GM21825 (cell line): Measurements from ENCODE around the gene AJUBA.
"Not testable (repeated sequence)": the region's sequence is repeated elsewhere in the genome, so short reads cannot be mapped to it uniquely, and the experiment has no call there.

ENCODE experiments used
- ATAC-seq: cut with Tn5 transposase; IDR thresholded peaks from one replicate; pipeline ENCODE4 v1.9.1; 2021; ENCODE audit warnings: mild to moderate bottlenecking, moderate library complexity; ENCODE audit not compliant: unreplicated experiment

Gene AJUBA

DNA sequence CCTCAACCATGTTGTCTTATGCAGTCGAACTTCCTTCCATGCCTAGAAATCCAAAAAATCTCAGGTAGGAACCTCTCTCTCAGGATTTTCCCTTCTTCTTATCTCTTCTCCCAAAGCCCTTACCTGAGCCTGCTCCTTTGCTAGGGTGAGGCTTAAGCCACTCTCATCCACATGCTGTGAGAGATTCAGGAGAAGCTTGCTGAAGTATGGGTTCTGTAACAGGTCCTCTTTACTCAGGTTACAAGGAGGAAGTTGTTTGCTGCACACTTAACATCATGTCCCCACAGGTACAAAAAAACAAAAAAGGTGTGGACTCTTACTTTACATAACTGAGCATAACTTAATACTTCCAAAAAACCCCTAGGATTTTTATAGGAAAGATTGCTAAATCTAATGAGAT lies 29.9 kb downstream of the AJUBA start:
- ATAC-seq, result no peak

DNA sequence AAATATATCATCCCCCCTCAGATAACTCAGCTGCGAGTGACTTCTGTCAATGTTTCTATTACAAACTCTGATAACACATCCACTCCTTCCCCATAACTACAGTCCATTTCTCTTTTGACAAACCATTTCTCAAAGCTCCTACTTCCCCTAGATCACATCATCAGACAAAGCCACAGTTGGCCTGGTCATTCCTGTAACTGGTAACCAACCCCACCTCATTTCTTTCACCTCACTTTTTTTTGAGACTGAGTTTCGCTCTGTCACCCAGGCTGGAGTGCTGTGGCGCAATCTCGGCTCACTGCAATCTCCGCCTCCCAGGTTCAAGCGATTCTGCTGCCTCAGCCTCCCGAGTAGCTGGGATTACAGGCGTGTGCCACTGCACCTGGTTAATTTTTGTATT lies 30.6 kb downstream of the AJUBA start:
- not testable (repeated sequence) for ATAC-seq

DNA sequence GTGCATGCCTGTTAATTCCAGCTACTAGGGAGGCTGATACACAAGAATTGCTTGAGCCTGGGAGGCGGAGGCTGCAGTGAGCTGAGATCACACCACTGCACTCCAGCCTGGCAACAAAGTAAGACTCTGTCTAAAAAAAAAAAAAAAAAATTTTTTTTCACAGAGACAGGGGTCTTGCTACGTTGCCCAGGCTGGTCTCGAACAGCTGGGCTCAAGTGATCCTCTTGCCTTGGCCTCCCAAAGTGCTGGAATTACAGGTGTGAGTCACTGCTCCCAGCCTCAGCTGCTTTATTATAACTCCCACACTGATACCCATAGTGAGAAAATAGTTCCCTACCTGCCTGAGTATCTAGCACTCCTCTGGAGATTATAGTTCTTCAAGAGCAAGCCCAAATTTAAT lies 36.7 kb downstream of the AJUBA start:
- ATAC-seq, result no peak

DNA sequence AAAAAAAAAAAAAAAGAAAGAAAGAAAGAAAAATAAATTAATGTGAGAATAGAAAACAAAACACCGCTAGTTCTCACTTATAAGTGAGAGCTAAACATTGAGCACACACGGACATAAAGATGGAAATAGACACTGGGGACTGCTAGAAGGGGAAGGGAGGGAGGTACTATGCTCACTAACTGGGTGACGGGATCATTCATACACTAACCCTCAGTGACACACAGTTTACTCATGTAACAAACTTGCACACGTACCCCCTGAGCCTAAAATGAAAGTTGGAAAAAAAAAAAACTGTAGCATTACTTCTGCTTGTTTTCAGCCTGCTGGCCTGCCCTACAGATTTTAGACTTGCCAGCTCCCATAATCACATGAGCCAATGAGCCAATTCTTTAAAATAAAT lies 42.7 kb downstream of the AJUBA start:
- no peak for ATAC-seq

DNA sequence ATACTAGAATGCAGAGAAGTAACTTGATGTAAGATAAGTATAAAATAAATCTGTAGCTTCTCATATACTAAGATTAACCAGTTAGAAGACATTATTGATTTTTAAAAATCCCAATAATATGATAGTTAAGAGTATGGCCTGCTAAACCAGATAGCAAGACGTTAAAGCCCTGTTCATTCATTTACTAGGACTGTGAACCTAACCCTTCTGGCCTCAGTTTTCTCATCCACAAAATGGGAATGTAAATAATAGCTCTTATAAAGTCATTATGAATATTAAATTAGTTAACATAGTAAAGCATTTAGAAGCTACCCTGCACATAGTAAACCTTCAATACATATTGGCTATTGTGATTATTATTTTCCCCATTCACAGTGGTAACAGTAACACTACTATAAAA lies 47.2 kb downstream of the AJUBA start:
- ATAC-seq, result no peak

DNA sequence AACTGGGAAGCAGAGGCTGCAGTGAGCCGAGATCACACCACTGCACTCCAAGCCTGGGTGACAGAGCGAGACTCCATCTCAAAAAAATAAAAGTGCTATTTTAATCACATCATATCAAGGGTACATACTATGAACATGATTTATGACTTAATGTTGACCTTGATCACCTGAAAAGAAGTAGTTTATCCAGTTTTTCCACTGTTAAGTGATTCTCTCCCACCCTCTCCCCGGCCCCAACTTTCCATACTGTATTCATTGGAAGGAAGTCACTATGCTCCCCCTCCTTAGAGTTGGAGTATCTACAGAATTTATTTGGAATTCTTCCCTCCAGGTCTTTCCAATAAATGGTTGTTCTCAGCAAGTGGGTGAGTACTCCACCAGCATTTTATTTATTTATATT lies 50.2 kb downstream of the AJUBA start:
- ATAC-seq, result no peak

DNA sequence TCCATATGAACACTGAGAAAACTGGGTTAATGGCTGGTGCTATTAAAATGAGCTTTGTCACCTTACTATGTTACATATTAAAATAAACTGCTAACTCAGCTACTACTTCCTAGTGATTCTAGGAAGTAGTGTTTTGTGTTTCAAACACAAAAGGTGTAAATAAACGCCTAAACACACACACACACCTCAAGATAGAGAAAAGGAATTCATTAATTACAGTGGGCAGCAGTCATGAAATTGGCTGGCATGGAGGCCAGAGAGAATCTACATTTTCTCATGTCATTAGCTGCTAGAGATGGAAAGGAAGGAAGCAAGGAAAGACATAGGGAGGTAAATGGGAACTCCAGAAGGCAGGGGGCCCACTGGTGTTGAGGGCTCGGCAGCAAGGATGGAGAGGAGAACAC lies 52.4 kb downstream of the AJUBA start:
- ATAC-seq, result no peak

DNA sequence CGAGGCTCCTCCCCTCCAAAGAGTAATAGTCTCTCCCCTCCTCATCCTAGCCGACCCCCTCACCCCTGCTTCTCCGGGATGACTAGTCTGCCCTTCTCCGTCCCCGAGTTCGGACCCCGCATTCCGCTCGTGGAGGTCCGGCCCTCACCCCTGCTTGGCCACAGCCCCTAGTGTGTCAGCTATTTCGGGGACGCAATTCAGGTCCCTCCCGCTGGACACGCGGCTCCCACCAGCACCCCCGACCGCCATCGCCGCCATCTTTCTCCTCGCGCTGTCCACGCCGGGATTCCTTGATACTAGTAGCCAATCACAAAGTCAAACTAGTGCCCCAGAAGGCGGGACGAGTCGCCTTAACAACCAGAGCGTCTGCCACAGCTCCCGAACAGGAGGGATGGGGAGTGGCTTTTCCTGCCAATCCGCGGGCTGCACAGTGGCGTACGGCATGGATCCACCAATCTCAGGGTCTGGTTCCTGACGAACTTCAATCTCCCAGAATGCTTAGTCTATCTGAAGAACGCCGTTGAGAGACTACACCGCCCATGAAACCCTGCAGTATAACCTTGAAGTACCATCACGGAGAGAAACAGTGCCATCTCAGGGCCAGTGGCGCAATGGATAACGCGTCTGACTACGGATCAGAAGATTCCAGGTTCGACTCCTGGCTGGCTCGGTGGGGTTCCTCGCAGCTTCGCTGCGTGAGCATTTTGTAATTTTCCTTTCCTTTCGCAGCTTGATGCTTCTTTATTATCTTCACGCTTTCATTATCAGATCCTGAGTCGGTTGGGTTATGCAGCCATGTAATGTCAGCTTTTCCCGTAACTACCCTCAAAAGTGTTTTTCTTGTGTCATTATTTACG lies 53.0 kb downstream of the AJUBA start, which contains the start of gene PRMT5:
PRMT5 (minus strand) TSS at position 273 of the 857 bp plus-strand sequence; CDS start at position 258, 15 bp downstream.
- ATAC-seq, result peak; percentile 90

DNA sequence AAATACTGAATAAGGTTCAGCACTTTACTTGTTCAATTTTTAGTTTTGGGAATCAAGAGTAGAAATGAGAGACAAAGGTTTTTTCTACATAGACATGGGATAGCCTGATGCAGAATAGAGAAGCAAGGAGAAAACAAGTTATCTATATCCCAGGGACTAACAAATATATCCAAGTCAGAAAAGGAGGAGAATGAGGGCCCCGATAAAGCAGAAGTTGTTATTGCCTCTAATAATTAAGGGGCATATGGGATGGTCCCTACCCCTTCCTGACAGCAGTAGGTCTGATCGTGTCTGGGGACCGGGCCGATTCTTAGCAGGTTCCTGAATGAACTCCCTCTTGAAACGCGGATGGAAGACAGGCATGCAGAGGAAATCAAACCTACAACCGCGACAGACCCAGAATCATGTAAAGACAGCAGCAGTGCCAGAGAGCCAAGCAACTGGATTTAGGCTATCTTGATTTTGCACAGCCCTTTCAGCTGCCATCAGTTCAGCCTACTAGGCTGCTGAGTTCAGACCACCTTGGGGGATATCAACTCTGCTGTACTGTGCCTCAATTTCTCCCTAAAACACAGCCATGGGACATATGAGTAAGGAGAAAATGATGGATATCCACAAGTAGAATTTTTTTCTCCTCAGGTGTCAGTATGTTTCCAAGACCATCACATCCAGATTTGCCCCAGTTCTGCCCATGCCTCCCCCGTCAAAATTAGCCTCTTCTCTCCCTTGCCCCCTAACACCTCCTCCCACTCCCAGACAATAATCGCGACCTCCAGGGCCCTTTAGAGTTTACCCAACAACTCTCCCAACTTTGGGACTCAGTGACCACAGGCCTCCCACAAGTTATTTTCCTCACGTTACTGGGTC lies 53.9 kb downstream of the AJUBA start:
- ATAC-seq, result no peak

DNA sequence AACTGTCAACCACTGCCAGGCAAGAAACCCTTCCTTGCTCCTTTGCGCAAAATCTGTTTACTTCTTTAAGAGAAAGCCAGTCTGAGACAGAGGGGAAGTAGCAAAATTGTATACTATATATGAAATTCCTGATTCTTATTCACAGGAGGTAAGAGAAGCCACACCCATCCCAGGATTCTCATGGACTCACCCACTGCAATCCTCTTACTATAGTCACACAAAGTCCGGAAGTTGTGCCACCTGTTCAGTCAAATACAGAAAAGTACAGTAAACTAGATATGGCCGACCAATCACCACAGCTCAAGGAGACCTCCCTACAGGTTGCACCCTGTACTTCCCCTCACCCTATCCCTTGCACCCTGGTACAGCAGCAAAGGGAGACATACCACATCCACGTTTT lies 56.0 kb downstream of the AJUBA start:
- no peak for ATAC-seq

DNA sequence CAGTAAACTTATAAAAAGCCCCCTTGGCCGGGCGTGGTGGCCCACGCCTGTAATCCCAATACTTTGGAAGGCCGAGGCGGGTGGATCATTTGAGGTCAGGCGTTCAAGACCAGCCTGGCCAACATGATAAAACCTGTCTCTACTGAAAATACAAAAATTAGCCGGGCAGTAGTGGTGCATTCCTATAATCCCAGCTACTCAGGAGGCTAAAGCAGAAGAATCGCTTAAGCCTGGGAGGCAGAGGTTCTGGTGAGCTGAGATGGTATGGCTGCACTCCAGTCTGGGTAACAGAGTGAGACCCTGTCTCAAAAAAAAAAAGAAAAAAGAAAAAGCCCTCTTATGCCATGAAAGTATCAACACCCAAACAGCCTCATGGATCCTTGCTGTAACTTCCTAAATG lies 56.8 kb downstream of the AJUBA start:
- no peak for ATAC-seq

DNA sequence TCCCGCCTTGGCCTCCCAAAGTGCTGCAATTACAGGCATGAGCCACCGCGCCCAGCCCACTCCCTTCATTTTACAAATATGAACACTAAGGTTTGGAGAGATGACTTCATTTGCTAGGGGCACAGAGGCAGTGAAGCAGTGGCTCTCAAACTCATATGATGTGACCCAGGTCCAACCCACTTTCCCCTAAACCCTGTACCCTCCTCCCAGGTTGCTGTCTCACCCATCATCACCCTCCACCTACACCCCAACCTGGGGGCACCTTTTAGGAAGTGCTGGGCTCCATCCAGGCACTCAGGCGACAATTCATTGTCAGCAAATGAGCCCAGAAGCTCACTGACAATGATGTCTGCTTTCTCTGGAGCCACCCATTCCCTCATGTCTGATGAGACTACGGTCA lies 58.6 kb downstream of the AJUBA start:
- ATAC-seq, result no peak

DNA sequence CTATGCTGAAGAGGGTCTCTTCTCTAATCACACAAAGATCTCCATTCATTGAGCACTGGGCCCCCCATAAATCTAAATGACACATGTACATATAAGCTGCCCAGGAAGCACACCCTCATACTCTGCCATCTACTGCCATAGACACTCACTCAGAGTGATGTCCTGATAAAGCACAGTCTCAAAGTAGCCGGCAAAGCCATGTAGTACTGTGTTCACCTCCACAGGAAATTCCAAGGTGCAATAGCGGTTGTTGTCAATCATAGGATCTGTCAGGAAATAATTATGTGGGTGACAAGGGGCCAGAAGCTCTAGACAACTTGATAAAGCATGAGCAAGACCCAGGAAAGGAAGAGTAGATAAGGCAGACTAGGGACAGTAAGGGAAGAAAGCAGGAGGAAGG lies 60.1 kb downstream of the AJUBA start:
- no peak for ATAC-seq
